GM10266 (cell line): ENCODE results near the gene TTLL7.

Experiments
- DNase-seq: peaks from one replicate; pipeline ENCODE4 v3.0.0; 2012; ENCODE audit errors: extremely low spot score
- TF ChIP-seq, protein P1 (sequence below): IDR thresholded peaks from 2 replicates; pipeline ENCODE4 v1.5.1; 2012; ENCODE audit warnings: mild to moderate bottlenecking, low read depth; ENCODE audit not compliant: control insufficient read depth, insufficient read depth; ENCODE audit errors: missing control alignments

The TTLL7 gene

DNA sequence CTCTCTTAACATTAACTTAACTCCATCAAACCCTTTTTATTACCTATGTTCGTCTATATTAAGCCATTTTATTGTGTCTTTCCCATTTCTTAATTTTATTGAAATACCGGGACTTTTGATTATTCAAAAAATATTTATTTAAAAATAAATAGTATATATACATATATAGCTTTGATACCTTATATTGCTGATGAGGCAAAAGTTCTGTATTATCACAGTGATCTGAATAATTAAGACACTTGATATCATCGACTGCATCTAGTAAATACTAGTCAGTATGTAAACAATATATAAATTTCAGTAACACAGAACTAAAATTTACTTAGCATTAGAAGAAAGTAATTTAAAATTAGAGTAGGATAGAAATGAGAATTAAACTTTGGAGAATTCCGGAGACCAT is 22.0 kb downstream of the TTLL7 start:
- no peak for DNase-seq
- TF ChIP-seq, protein P1, sequence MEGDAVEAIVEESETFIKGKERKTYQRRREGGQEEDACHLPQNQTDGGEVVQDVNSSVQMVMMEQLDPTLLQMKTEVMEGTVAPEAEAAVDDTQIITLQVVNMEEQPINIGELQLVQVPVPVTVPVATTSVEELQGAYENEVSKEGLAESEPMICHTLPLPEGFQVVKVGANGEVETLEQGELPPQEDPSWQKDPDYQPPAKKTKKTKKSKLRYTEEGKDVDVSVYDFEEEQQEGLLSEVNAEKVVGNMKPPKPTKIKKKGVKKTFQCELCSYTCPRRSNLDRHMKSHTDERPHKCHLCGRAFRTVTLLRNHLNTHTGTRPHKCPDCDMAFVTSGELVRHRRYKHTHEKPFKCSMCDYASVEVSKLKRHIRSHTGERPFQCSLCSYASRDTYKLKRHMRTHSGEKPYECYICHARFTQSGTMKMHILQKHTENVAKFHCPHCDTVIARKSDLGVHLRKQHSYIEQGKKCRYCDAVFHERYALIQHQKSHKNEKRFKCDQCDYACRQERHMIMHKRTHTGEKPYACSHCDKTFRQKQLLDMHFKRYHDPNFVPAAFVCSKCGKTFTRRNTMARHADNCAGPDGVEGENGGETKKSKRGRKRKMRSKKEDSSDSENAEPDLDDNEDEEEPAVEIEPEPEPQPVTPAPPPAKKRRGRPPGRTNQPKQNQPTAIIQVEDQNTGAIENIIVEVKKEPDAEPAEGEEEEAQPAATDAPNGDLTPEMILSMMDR: no peak

DNA sequence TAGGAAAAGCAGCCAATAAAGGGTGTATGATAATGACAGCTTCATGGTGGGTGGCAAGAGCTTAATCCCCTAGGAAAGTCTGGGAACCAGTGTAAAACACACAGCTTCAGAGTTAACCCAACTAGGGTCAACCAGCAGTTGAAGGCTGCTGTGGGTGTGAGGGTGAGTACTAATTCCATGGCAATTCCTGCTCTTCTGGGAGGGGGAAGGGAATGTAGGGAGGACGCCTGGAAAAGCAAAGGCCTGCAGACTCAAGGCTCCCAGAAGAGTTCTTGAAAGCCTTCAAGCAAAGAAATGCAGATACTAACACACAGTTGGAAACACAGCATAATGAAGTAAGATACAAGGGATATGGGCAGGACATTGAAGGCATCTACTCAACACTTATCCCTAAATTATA is 28.1 kb downstream of the TTLL7 start:
- DNase-seq: no peak
- TF ChIP-seq, protein P1: no peak

DNA sequence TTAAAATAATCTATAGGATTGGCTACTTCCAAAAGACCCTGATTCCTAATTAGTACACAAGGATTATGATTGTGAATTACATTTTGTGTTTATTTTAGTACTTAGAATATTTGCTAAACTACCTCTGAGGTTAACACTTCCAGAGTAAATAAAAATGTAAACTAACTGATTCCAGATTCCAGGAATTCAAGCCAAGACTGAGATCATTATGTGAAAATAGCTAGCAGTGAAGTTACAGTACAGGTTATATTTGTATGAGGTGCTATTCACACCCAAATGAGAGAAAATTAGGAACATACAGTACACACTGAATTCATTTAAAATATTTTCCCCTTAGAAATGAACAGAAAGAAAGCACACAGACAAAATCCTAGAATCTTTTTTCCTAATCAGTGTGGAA is 28.8 kb downstream of the TTLL7 start:
- TF ChIP-seq, protein P1: no peak
- DNase-seq: no peak

DNA sequence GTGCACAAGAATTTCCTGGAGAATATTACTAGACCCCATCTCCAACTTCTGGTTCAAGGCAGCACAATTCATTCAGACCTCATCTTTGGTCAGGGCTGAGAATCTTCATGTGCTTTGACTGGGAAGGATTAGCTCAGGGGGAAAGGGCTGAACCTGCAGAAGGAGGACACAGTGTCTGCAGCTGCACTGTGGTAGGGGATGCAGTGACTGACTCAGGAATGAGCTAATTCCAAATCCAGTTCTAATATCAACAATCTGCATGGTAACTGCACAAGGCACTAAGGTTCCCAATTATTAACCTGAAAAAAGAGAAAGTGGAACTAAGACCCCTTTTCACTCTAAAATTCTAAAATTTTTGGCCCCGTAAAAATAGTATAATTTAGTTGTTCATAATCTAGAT is 31.6 kb downstream of the TTLL7 start:
- no peak for DNase-seq
- TF ChIP-seq, protein P1: no peak

DNA sequence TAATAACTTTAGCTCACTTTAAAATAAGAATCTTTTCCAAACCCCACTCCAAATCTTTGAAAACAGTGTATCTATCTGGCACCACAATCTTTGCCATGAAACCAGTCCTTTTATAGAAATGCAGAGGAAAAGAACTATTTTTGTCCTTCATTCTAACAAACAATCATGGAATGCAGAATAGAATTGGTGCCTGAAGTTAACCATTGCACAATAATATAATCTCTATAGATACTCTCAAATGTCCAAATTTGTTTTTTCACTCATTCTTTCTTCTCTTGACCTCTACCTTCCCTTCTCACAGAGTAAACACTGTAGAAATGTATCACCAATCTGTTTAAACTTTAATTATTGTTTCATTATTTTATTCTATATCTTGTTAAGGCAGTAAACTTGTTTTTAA is 34.8 kb downstream of the TTLL7 start:
- TF ChIP-seq, protein P1: no peak
- no peak for DNase-seq

DNA sequence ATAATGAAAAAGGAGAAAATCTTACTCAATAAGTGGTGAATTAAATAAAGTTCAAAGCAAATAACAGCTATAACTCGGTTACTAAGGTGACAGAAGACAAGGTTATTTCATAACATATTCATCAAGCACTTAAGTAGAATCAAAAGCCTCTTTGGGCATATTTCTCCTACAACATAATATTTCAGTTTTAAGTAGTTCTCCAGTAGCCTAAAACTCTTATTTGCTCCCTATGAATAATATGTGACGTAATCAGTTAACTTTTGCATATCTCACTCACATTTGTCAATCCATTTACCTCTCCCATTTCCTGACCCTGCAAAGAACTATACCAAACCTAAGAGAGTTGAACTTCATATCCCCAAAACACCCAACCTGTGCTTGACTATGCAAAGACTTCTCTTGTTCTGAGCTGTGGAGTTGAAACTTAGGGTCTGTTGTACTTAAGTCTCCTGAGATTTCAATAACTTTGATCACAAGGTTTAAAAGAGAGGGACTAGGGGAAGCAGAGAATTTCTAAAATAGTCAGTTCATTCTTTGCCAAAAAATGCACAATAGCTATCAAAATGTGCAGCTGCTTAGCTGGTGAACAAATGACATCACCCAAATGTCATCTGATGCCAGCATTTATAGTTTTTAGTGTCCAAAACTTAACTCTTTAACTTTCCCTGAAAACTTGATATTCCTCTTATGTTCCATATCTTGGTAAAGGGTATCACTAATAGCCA is 37.2 kb downstream of the TTLL7 start:
- DNase-seq: no peak
- TF ChIP-seq, protein P1: no peak

DNA sequence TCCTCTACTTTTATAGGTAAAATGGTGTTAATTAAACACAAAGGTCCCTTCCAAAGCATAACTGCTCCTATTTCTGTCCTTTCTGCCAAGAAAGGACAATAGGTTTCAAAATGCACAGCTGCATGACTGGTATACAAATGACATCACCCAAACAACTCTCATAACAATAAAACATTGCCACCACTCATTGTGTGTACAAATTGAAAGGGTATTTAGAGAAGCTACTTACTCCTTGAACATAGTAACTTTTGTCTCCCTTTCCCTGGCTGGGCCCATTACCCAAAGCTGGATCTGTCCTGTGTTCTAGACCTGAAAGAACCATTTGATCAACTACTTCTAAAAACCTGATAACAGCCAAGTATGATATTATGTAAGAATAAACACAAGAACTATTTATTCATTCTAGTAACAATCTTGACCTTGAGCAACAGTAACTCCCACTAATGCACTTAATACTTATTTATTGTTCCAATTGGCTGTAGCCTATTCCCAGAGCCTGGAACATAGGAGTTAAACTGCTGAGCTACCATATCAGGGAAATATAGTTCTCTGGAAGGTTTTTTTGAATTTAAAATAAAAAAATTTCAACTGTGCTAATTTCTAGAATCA is 38.2 kb downstream of the TTLL7 start:
- no peak for DNase-seq
- TF ChIP-seq, protein P1: no peak
